ENCODE data around the gene CACNG4. TPM values are rescaled to one million over a fixed set of nuclear protein-coding genes. Genes with fewer than 3 reads are reported as not detected.

The CACNG4 gene
- total RNA-seq, 1 donor from 2014 or later = 5.8 TPM

- Histone ChIP-seq H3K4me1 (ENCODE audit: insufficient read depth, low read length) (no peaks in the 10 kb centered on the region), H4K20me1 (ENCODE audit: insufficient read depth, low read length) (no peaks in the 10 kb centered on the region), H3K27me3 (ENCODE audit: insufficient read depth, low read length) (peaks cover 4% of the 10 kb centered on the region), H3K36me3 (ENCODE audit: insufficient read depth, low read length) (no peaks in the 10 kb centered on the region), H3K27ac (ENCODE audit: low read depth, low read length) (no peak overlapping the region), H3K9ac (ENCODE audit: low read length) (no peak overlapping the region), H3K4me2 (ENCODE audit: low read length) (no peak overlapping the region), H3K4me3 (ENCODE audit: insufficient read depth, low read depth, low read length) (no peak overlapping the region), H3K79me2 (ENCODE audit: insufficient read depth, low read length) (no peaks in the 10 kb centered on the region), H3K9me3 (ENCODE audit: insufficient read depth, low read depth, low read length) (no peaks in the 10 kb centered on the region), H2AFZ (ENCODE audit: low read depth, low read length) (no peak overlapping the region)
- H3K9me3 Mint-ChIP-seq (ENCODE audit: unreplicated experiment) = peaks cover 6% of the 10 kb centered on the region
- H3K36me3 Mint-ChIP-seq (ENCODE audit: low read depth, unreplicated experiment) = no peaks in the 10 kb centered on the region
- no peak for TF ChIP-seq CTCF (IDR thresholded peaks at IDR 0.05; ENCODE audit: insufficient read depth, low read depth, low read length)
- TF ChIP-seq EZH2 (IDR thresholded peaks at IDR 0.05; ENCODE audit: insufficient read depth, low read length) = no peak
- FAIRE-seq (no peak), DNase-seq (ENCODE audit: low read depth) (no peak)
- no peak overlapping the region for H3K4me3 Mint-ChIP-seq (ENCODE audit: unreplicated experiment)
- H3K4me1 Mint-ChIP-seq (ENCODE audit: low read depth, unreplicated experiment) = peaks cover 3% of the 10 kb centered on the region
- peaks cover 18% of the 10 kb centered on the region for H3K27me3 Mint-ChIP-seq (ENCODE audit: low read depth, unreplicated experiment)
- no peak overlapping the region for H3K27ac Mint-ChIP-seq (ENCODE audit: unreplicated experiment)
These were observed 43.6 kb upstream of the CACNG4 start for GRCh38 chr17:66920950-66921349.

GRCh38 chr17:66923886-66924285, 40.6 kb upstream of the CACNG4 start:
- Histone ChIP-seq H2AFZ (ENCODE audit: low read depth, low read length) (no peak overlapping the region), H3K79me2 (ENCODE audit: insufficient read depth, low read length) (no peaks in the 10 kb centered on the region), H4K20me1 (ENCODE audit: insufficient read depth, low read length) (no peaks in the 10 kb centered on the region), H3K27me3 (ENCODE audit: insufficient read depth, low read length) (peaks cover 10% of the 10 kb centered on the region), H3K36me3 (ENCODE audit: insufficient read depth, low read length) (no peaks in the 10 kb centered on the region), H3K4me3 (ENCODE audit: insufficient read depth, low read depth, low read length) (no peak overlapping the region), H3K9me3 (ENCODE audit: insufficient read depth, low read depth, low read length) (no peaks in the 10 kb centered on the region), H3K4me1 (ENCODE audit: insufficient read depth, low read length) (no peaks in the 10 kb centered on the region), H3K4me2 (ENCODE audit: low read length) (no peak overlapping the region), H3K27ac (ENCODE audit: low read depth, low read length) (no peak overlapping the region), H3K9ac (ENCODE audit: low read length) (no peak overlapping the region)
- no peak for DNase-seq (ENCODE audit: low read depth)
- Mint-ChIP-seq H3K9me3 (ENCODE audit: unreplicated experiment) (peaks cover 4% of the 10 kb centered on the region), H3K27me3 (ENCODE audit: low read depth, unreplicated experiment) (peaks cover 26% of the 10 kb centered on the region), H3K27ac (ENCODE audit: unreplicated experiment) (no peak overlapping the region), H3K4me1 (ENCODE audit: low read depth, unreplicated experiment) (peaks cover 3% of the 10 kb centered on the region), H3K4me3 (ENCODE audit: unreplicated experiment) (no peak overlapping the region), H3K36me3 (ENCODE audit: low read depth, unreplicated experiment) (no peaks in the 10 kb centered on the region)
- no peak for FAIRE-seq
- no peak for TF ChIP-seq CTCF (IDR thresholded peaks at IDR 0.05; ENCODE audit: insufficient read depth, low read depth, low read length)

GRCh38 chr17:66925811-66926500, 38.6 kb upstream of the CACNG4 start:
- H3K9me3 Mint-ChIP-seq (ENCODE audit: unreplicated experiment) = peaks cover 6% of the 10 kb centered on the region
- H3K9me3 ChIP-seq (ENCODE audit: insufficient read depth, low read depth, low read length) = no peaks in the 10 kb centered on the region
- TF ChIP-seq EZH2 (IDR thresholded peaks at IDR 0.05; ENCODE audit: insufficient read depth, low read length) = no peak
- TF ChIP-seq CTCF (IDR thresholded peaks at IDR 0.05; ENCODE audit: insufficient read depth, low read depth, low read length) = no peak
- no peaks in the 10 kb centered on the region for H3K36me3 ChIP-seq (ENCODE audit: insufficient read depth, low read length)
- no peak overlapping the region for H3K27ac ChIP-seq (ENCODE audit: low read depth, low read length)
- H3K27me3 ChIP-seq (ENCODE audit: insufficient read depth, low read length) = peaks cover 6% of the 10 kb centered on the region
- no peak overlapping the region for H3K4me2 ChIP-seq (ENCODE audit: low read length)
- H3K9ac ChIP-seq (ENCODE audit: low read length) = no peak overlapping the region
- FAIRE-seq (no peak), DNase-seq (ENCODE audit: low read depth) (no peak)
- H4K20me1 ChIP-seq (ENCODE audit: insufficient read depth, low read length) = no peaks in the 10 kb centered on the region
- no peaks in the 10 kb centered on the region for H3K4me1 ChIP-seq (ENCODE audit: insufficient read depth, low read length)
- no peak overlapping the region for H3K4me3 ChIP-seq (ENCODE audit: insufficient read depth, low read depth, low read length)
- H3K27me3 Mint-ChIP-seq (ENCODE audit: low read depth, unreplicated experiment) = peaks cover 28% of the 10 kb centered on the region
- H3K27ac Mint-ChIP-seq (ENCODE audit: unreplicated experiment) = no peak overlapping the region
- H2AFZ ChIP-seq (ENCODE audit: low read depth, low read length) = no peak overlapping the region
- H3K79me2 ChIP-seq (ENCODE audit: insufficient read depth, low read length) = no peaks in the 10 kb centered on the region
- H3K36me3 Mint-ChIP-seq (ENCODE audit: low read depth, unreplicated experiment) = no peaks in the 10 kb centered on the region
- H3K4me1 Mint-ChIP-seq (ENCODE audit: low read depth, unreplicated experiment) = peaks cover 3% of the 10 kb centered on the region
- no peak overlapping the region for H3K4me3 Mint-ChIP-seq (ENCODE audit: unreplicated experiment)
